ENCODE data around the gene EXOC4. TPM values are rescaled to one million over a fixed set of nuclear protein-coding genes. Genes with fewer than 3 reads are reported as not detected.

EXOC4 gene
- total RNA-seq, 4 donors from 2014 or later, result 30.7 to 62.4 (median 40.4) TPM

- no peak overlapping the region for H3K4me3 ChIP-seq
These were observed 620.8 kb downstream of the EXOC4 start for GRCh38 chr7:133873631-133874030.

DNA sequence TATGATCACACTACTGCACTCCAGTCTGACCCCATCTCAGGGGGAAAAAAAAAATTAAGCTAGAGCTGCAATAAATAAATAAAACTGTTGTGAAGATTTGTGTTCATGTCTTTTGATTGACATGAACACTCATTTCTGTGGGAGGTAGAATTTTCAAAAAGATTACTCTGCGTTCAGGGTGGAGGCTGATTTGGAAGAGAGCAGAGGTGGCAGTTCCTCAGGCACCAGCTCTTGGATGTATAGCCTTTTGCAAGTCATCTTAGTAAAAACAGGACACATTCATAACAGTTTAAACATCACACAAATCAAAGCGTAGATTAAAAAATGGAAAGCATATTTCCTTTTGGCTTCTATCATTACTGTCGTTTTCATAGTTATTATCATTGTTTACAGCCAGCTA lies 630.7 kb downstream of the EXOC4 start:
- Histone ChIP-seq H3K4me1 (no peaks in the 10 kb centered on the region), H3K9me3 (no peaks in the 10 kb centered on the region), H3K27me3 (no peaks in the 10 kb centered on the region), H3K27ac (no peak overlapping the region), H3K36me3 (no peaks in the 10 kb centered on the region), H3K4me3 (no peak overlapping the region)
- TF ChIP-seq CTCF (IDR thresholded peaks at IDR 0.05), result no peak
- TF ChIP-seq POLR2A (IDR thresholded peaks at IDR 0.05), result no peak
- WGBS, 2 donors, result 82 to 89% methylated on average over 3 of the region's 3 CpGs
- DNase-seq, result no peak
- intact Hi-C loops (cut with DNase I), result no loop called here

More at GRCh38 chr7:133873631-133874030, 620.8 kb downstream of the EXOC4 start:
- intact Hi-C loops (cut with DNase I), result no loop called here
- Histone ChIP-seq H3K27me3 (no peaks in the 10 kb centered on the region), H3K9me3 (no peaks in the 10 kb centered on the region), H3K4me1 (no peaks in the 10 kb centered on the region), H3K27ac (no peak overlapping the region), H3K36me3 (no peaks in the 10 kb centered on the region)
- DNase-seq, result no peak
- WGBS, 2 donors, result 68 to 82% methylated on average over 2 of the region's 2 CpGs
- TF ChIP-seq CTCF (IDR thresholded peaks at IDR 0.05) (no peak), POLR2A (IDR thresholded peaks at IDR 0.05) (no peak)

- no peaks in the 10 kb centered on the region for H3K36me3 ChIP-seq
- no peaks in the 10 kb centered on the region for H3K27me3 ChIP-seq
- H3K9me3 ChIP-seq, result no peaks in the 10 kb centered on the region
- H3K4me1 ChIP-seq, result no peaks in the 10 kb centered on the region
- intact Hi-C loops (cut with DNase I), result no loop called here
- WGBS, 2 donors, result 93 to 98% methylated on average over 4 to 5 of the region's 5 CpGs
- no peak for TF ChIP-seq POLR2A (IDR thresholded peaks at IDR 0.05)
- no peak for TF ChIP-seq CTCF (IDR thresholded peaks at IDR 0.05)
- no peak overlapping the region for H3K4me3 ChIP-seq
- no peak for DNase-seq
- H3K27ac ChIP-seq, result no peak overlapping the region
These were observed 632.3 kb downstream of the EXOC4 start for GRCh38 chr7:133885213-133885612.

DNA sequence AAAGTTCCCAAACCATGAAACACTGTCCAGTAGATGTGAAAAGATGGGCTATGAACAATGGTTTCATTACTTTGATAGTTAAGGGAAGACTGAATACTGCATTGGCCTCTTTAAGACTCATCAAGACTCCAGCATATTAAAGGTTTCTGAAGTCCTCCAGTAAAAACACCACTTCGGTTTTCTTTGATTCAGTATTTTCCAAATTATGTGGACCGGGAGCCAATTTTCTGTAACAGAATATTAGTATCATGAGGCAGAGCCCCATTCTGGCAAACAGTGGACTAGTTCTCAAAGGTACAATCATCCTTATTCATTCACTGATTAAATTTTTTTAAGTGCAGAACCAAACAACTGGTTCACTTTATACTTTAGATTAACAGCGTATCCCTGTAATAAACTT lies 633.2 kb downstream of the EXOC4 start:
- intact Hi-C loops (cut with DNase I), result no loop called here
- 75 to 86% methylated on average over 3 of the region's 3 CpGs for WGBS, 2 donors
- TF ChIP-seq CTCF (IDR thresholded peaks at IDR 0.05), result no peak
- TF ChIP-seq POLR2A (IDR thresholded peaks at IDR 0.05), result no peak

DNA sequence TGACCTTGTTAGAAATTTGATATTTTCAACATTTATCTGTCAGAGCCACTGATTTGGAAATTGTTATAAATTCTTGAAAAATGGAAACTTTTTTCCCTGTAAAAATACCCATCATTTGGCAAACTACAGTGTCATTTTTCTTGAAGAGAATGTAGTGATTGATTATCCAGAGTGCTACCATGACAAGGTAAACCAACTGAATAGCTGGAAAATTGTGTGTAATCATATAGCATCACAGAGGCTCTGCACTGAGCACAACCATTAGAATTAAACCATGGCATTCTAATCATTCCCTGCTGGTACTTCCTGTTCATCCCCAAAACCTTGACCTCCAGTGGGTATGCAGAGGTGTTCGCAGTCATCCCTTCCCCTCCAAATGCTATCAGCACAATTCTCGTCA lies 633.9 kb downstream of the EXOC4 start:
- Histone ChIP-seq H3K9me3 (no peaks in the 10 kb centered on the region), H3K4me1 (no peaks in the 10 kb centered on the region), H3K27me3 (no peaks in the 10 kb centered on the region), H3K27ac (no peak overlapping the region), H3K36me3 (no peaks in the 10 kb centered on the region), H3K4me3 (no peak overlapping the region)
- 96 to 100% methylated on average over 2 of the region's 2 CpGs for whole genome bisulfite sequencing, 2 donors
- DNase-seq, result no peak
- no peak for TF ChIP-seq POLR2A (IDR thresholded peaks at IDR 0.05)
- intact Hi-C loops (cut with DNase I), result no loop called here

More for the DNA sequence above, 633.2 kb downstream of the EXOC4 start:
- Histone ChIP-seq H3K4me1 (no peaks in the 10 kb centered on the region), H3K4me3 (no peak overlapping the region), H3K27ac (no peak overlapping the region), H3K9me3 (no peaks in the 10 kb centered on the region), H3K36me3 (no peaks in the 10 kb centered on the region), H3K27me3 (no peaks in the 10 kb centered on the region)
- no peak for DNase-seq

- DNase-seq, result no peak
- Histone ChIP-seq H3K36me3 (no peaks in the 10 kb centered on the region), H3K9me3 (no peaks in the 10 kb centered on the region), H3K27ac (no peak overlapping the region), H3K27me3 (no peaks in the 10 kb centered on the region), H3K4me3 (no peak overlapping the region), H3K4me1 (no peaks in the 10 kb centered on the region)
- intact Hi-C loops (cut with DNase I), result no loop called here
- TF ChIP-seq POLR2A (IDR thresholded peaks at IDR 0.05) (no peak), CTCF (IDR thresholded peaks at IDR 0.05) (no peak)
- WGBS, 2 donors, result 81 to 87% methylated on average over 2 of the region's 2 CpGs
These were observed 634.6 kb downstream of the EXOC4 start for GRCh38 chr7:133887459-133887858.
